ENCODE results near the gene SSPN.

Gene SSPN

GRCh38 chr12:26188127-26188526, 7.2 kb upstream of the SSPN start:
- TF ChIP-seq CTCF (IDR thresholded peaks at IDR 0.05; ENCODE audit: low read depth, low read length) = no peak
- H3K27ac ChIP-seq = no peak overlapping the region

DNA sequence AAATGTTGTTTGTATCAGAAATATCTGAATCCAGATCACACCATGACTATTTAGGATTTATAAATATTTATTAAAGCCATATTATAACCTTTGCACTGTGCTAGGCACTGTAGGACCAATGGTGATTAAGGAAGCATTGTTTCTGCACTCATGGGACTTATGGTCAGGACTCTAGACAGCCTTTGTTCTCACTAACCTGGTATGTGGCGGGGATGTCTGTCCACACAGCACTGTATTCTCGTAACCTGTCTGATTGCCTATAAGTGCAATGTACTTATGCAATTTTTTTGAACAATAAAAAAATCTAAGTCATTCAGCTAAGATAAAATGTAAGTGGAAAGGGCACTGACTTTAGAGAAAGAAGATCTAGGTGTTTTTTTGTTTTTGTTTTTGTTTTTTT, 6.7 kb upstream of the SSPN start:
- DNase-seq = no peak
- H3K27me3 ChIP-seq (ENCODE audit: insufficient read depth, low read depth, severe bottlenecking) = no peaks in the 10 kb centered on the region
- H3K27ac ChIP-seq = no peak overlapping the region
- H3K9me3 ChIP-seq (ENCODE audit: severe bottlenecking) = no peaks in the 10 kb centered on the region
- no peaks in the 10 kb centered on the region for H3K36me3 ChIP-seq
- TF ChIP-seq CTCF (IDR thresholded peaks at IDR 0.05; ENCODE audit: low read depth, low read length) = no peak
- no peak overlapping the region for H3K4me3 ChIP-seq (ENCODE audit: low read depth, low read length)

More at GRCh38 chr12:26188127-26188526, 7.2 kb upstream of the SSPN start:
- H3K4me3 ChIP-seq (ENCODE audit: low read depth, low read length) = no peak overlapping the region
- no peaks in the 10 kb centered on the region for H3K27me3 ChIP-seq (ENCODE audit: insufficient read depth, low read depth, severe bottlenecking)
- no peaks in the 10 kb centered on the region for H3K9me3 ChIP-seq (ENCODE audit: severe bottlenecking)
- H3K36me3 ChIP-seq = no peaks in the 10 kb centered on the region
- no peak for DNase-seq

DNA sequence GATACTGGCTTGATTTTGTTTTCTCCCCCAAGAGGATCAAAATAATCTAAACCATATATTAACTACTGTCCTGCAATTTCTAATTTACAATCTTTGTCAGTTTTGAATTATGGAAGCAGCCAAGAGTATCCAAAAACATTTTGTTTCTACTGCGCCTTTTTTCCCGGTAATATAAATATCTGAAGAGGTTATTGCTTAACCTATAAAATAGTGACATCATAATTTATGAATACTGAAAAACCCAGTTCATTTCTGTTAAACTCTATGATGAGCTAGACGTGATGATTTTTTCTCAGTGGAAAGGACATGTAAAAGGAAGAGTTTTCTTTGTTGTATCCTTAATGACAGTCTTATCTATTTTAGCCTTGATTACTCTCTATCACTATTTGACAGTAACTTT, 3.2 kb upstream of the SSPN start:
- Histone ChIP-seq H3K27ac (no peak overlapping the region), H3K36me3 (no peaks in the 10 kb centered on the region), H3K27me3 (ENCODE audit: insufficient read depth, low read depth, severe bottlenecking) (peaks cover 19% of the 10 kb centered on the region), H3K9me3 (ENCODE audit: severe bottlenecking) (no peaks in the 10 kb centered on the region), H3K4me3 (ENCODE audit: low read depth, low read length) (no peak overlapping the region)
- TF ChIP-seq CTCF (IDR thresholded peaks at IDR 0.05; ENCODE audit: low read depth, low read length) = no peak
- DNase-seq = no peak

- TF ChIP-seq CTCF (IDR thresholded peaks at IDR 0.05; ENCODE audit: low read depth, low read length) = no peak
Measured at GRCh38 chr12:26193539-26193938, 1.8 kb upstream of the SSPN start.

DNA sequence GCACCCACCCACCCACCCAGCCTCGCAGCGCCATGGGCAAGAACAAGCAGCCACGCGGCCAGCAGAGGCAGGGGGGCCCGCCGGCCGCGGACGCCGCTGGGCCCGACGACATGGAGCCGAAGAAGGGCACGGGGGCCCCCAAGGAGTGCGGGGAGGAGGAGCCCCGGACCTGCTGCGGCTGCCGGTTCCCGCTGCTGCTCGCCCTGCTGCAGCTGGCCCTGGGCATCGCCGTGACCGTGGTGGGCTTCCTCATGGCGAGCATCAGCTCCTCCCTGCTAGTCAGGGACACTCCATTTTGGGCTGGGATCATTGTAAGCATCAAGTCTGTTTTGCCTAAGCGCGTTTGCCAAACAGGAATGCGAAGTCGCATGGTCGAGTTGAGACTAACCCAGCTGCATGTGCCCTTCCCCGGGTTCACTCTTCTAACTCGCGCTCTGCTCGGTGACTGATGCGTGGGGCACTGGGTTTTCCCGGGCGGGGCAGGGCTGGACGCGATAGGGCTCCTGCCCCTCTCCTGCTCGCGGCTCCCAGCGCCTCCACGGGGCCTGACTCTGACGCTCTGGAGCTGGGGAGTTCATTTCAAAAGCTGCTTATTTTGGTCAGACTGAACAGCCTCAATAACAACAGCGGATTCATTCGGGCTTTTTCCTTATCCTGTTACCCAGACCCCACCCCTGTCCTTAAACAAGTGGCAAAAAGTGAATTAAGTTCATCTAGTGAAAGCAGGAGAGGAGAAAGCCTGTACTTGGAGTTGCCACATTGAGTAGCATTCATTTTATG, 458 bp downstream of the SSPN start:
- H3K9me3 ChIP-seq (ENCODE audit: severe bottlenecking) = no peaks in the 10 kb centered on the region
- peaks cover 22% of the 10 kb centered on the region for H3K27me3 ChIP-seq (ENCODE audit: insufficient read depth, low read depth, severe bottlenecking)
- H3K36me3 ChIP-seq = no peaks in the 10 kb centered on the region
- DNase-seq = peak; percentile 27
- H3K4me3 ChIP-seq (ENCODE audit: low read depth, low read length) = peak overlapping the region; percentile 60
- no peak overlapping the region for H3K27ac ChIP-seq
- no peak for TF ChIP-seq CTCF (IDR thresholded peaks at IDR 0.05; ENCODE audit: low read depth, low read length)

More at GRCh38 chr12:26193539-26193938, 1.8 kb upstream of the SSPN start:
- peaks cover 22% of the 10 kb centered on the region for H3K27me3 ChIP-seq (ENCODE audit: insufficient read depth, low read depth, severe bottlenecking)
- H3K9me3 ChIP-seq (ENCODE audit: severe bottlenecking) = no peaks in the 10 kb centered on the region
- no peak overlapping the region for H3K27ac ChIP-seq
- no peaks in the 10 kb centered on the region for H3K36me3 ChIP-seq
- DNase-seq = no peak
- no peak overlapping the region for H3K4me3 ChIP-seq (ENCODE audit: low read depth, low read length)

GRCh38 chr12:26196421-26196716, 996 bp downstream of the SSPN start:
- Histone ChIP-seq H3K36me3 (no peaks in the 10 kb centered on the region), H3K27me3 (ENCODE audit: insufficient read depth, low read depth, severe bottlenecking) (peaks cover 22% of the 10 kb centered on the region), H3K9me3 (ENCODE audit: severe bottlenecking) (no peaks in the 10 kb centered on the region), H3K27ac (no peak overlapping the region), H3K4me3 (ENCODE audit: low read depth, low read length) (peak overlapping the region; percentile 60)
- TF ChIP-seq CTCF (IDR thresholded peaks at IDR 0.05; ENCODE audit: low read depth, low read length) = no peak
- DNase-seq = no peak

Data from WERI-Rb-1 (cell line).